PFSK-1 (cell line): ENCODE results near the gene MMP23B.

Source experiments
- FOXP2 ChIP-seq: optimal IDR thresholded peaks from 2 replicates; pipeline ENCODE3; 2011; ENCODE audit warnings: borderline replicate concordance, control low read depth, inconsistent platforms; ENCODE audit not compliant: insufficient read depth; ENCODE audit errors: extremely low read length, extremely low read depth
- POLR2AphosphoS5 ChIP-seq: IDR thresholded peaks from 2 replicates; pipeline ENCODE4 v1.6.1; 2012; ENCODE audit warnings: low read depth, mild to moderate bottlenecking, control low read depth, low read length, moderate library complexity
- SIN3A ChIP-seq: IDR thresholded peaks from 2 replicates; pipeline ENCODE4 v1.6.1; 2012; ENCODE audit warnings: mild to moderate bottlenecking, low read length, moderate library complexity, borderline replicate concordance; ENCODE audit not compliant: insufficient read depth
- TAF1 ChIP-seq: IDR thresholded peaks from 2 replicates; pipeline ENCODE4 v1.6.1; 2012; ENCODE audit warnings: low read length, control low read depth, borderline replicate concordance; ENCODE audit not compliant: insufficient read depth
- TF ChIP-seq, protein P1 (sequence below), 2 experiments: IDR thresholded peaks; 2 replicates each; pipeline versions ENCODE4 v1.6.1 to v1.8.0; 2011 to 2012; ENCODE audit warnings: low read depth in 2 of 2, low read length in 2 of 2, control low read depth in 1 of 2, inconsistent platforms in 1 of 2, mild to moderate bottlenecking in 1 of 2, moderate library complexity in 1 of 2; ENCODE audit not compliant: insufficient read depth in 1 of 2

Gene MMP23B

GRCh38 chr1:1604374-1605033 is 27.5 kb upstream of the MMP23B start:
- TF ChIP-seq SIN3A (no peak), FOXP2 (no peak), POLR2AphosphoS5 (no peak), TAF1 (no peak)
- TF ChIP-seq, protein P1, sequence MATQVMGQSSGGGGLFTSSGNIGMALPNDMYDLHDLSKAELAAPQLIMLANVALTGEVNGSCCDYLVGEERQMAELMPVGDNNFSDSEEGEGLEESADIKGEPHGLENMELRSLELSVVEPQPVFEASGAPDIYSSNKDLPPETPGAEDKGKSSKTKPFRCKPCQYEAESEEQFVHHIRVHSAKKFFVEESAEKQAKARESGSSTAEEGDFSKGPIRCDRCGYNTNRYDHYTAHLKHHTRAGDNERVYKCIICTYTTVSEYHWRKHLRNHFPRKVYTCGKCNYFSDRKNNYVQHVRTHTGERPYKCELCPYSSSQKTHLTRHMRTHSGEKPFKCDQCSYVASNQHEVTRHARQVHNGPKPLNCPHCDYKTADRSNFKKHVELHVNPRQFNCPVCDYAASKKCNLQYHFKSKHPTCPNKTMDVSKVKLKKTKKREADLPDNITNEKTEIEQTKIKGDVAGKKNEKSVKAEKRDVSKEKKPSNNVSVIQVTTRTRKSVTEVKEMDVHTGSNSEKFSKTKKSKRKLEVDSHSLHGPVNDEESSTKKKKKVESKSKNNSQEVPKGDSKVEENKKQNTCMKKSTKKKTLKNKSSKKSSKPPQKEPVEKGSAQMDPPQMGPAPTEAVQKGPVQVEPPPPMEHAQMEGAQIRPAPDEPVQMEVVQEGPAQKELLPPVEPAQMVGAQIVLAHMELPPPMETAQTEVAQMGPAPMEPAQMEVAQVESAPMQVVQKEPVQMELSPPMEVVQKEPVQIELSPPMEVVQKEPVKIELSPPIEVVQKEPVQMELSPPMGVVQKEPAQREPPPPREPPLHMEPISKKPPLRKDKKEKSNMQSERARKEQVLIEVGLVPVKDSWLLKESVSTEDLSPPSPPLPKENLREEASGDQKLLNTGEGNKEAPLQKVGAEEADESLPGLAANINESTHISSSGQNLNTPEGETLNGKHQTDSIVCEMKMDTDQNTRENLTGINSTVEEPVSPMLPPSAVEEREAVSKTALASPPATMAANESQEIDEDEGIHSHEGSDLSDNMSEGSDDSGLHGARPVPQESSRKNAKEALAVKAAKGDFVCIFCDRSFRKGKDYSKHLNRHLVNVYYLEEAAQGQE (IDR thresholded peaks at IDR 0.05; ENCODE audit: insufficient read depth in 1 of 2, low read depth in 2 of 2, low read length in 2 of 2), result no peak

GRCh38 chr1:1605034-1605591 is 26.9 kb upstream of the MMP23B start:
- TF ChIP-seq, protein P1 (IDR thresholded peaks at IDR 0.05; ENCODE audit: insufficient read depth in 1 of 2, low read depth in 2 of 2, low read length in 2 of 2), result no peak

DNA sequence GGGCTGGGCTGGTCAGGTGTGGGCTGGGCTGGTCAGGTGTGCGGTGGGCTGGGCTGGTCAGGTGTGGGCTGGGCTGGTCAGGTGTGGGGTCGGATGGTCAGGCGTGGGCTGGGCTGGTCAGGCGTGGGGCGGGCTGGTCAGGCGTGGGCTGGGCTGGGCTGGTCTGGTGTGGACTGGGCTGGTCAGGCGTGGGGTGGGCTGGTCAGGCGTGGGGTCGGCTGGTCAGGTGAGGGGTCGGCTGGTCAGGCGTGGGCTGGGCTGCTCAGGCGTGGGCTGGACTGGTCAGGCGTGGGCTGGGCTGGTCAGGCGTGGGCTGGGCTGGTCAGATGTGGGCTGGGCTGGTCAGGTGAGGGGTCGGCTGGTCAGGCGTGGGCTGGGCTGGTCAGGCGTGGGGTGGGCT is 26.2 kb upstream of the MMP23B start:
- TF ChIP-seq POLR2AphosphoS5 (no peak), TAF1 (no peak), FOXP2 (no peak), SIN3A (no peak)
- TF ChIP-seq, protein P1 (IDR thresholded peaks at IDR 0.05; ENCODE audit: insufficient read depth in 1 of 2, low read depth in 2 of 2, low read length in 2 of 2), result no peak

- TF ChIP-seq POLR2AphosphoS5 (no peak), TAF1 (no peak), FOXP2 (no peak), SIN3A (no peak)
- TF ChIP-seq, protein P1 (IDR thresholded peaks at IDR 0.05; ENCODE audit: insufficient read depth in 1 of 2, low read depth in 2 of 2, low read length in 2 of 2), result no peak
Measured at GRCh38 chr1:1606232-1606631, 25.7 kb upstream of the MMP23B start.
